ENCODE measurements around the gene SMTNL2. TPM values are rescaled to one million over a fixed set of nuclear protein-coding genes. Genes with fewer than 3 reads are reported as not detected.

SMTNL2 gene
- total RNA-seq, 1 experiment from 2014 or later, result 2.7 TPM

GRCh38 chr17:4582101-4582501 is 2.2 kb upstream of the SMTNL2 start:
- TF ChIP-seq ZNF423 (CRISPR knock-in tag; IDR thresholded peaks at IDR 0.05), result no peak
- TF ChIP-seq NR1H2 (CRISPR knock-in tag; IDR thresholded peaks at IDR 0.05), result no peak
- no peak for TF ChIP-seq ZNF396 (CRISPR knock-in tag; IDR thresholded peaks at IDR 0.05; ENCODE audit: borderline replicate concordance)
- no peak for TF ChIP-seq ZSCAN18 (CRISPR knock-in tag; IDR thresholded peaks at IDR 0.05)
- TF ChIP-seq E2F4 (CRISPR knock-in tag; IDR thresholded peaks at IDR 0.05; ENCODE audit: borderline replicate concordance, low read depth), result no peak
- TF ChIP-seq PREB (CRISPR knock-in tag; IDR thresholded peaks at IDR 0.05; ENCODE audit: borderline replicate concordance), result no peak
- no peak for TF ChIP-seq IRF1 (CRISPR knock-in tag; IDR thresholded peaks at IDR 0.05)
- TF ChIP-seq ZNF425 (CRISPR knock-in tag; conservative IDR thresholded peaks at IDR 0.05), result no peak
- TF ChIP-seq FOXK1 (CRISPR knock-in tag; IDR thresholded peaks at IDR 0.05), result no peak
- no peak for TF ChIP-seq NR3C1 (CRISPR knock-in tag; conservative IDR thresholded peaks at IDR 0.05; ENCODE audit: low read depth)
- TF ChIP-seq ZNF317 (CRISPR knock-in tag; IDR thresholded peaks at IDR 0.05; ENCODE audit: borderline replicate concordance, low read depth), result no peak
- no peak for TF ChIP-seq TEAD4 (CRISPR knock-in tag; IDR thresholded peaks at IDR 0.05)
- Mint-ChIP-seq H3K27ac (no peak overlapping the region), H3K27me3 (ENCODE audit: low read depth) (peaks cover 40% of the 10 kb centered on the region), H3K4me3 (no peak overlapping the region), H3K36me3 (no peaks in the 10 kb centered on the region), H3K4me1 (peaks cover 26% of the 10 kb centered on the region), H3K9me3 (no peaks in the 10 kb centered on the region)
- ATAC-seq, result no peak
- no peak for DNase-seq (ENCODE audit: low spot score)
- POLR2A ChIA-PET, result interaction anchor here (0.6 to 1.2 kb wide), 2 partner anchors 12 to 13 kb away, joined by 3 read pairs; no protein-coding TSS in a partner anchor
- CTCF ChIA-PET, result interaction anchor here (0.5 to 2.3 kb wide), 9 partner anchors 13 to 736 kb away, joined by 3 to 19 read pairs (median 3); partner anchors contain the start of gene NCBP3

- ATAC-seq (no peak), DNase-seq (ENCODE audit: low spot score) (no peak)
- no peak for TF ChIP-seq PRRX2 (CRISPR knock-in tag; IDR thresholded peaks at IDR 0.05)
- TF ChIP-seq STAT6 (CRISPR knock-in tag; conservative IDR thresholded peaks at IDR 0.05; ENCODE audit: low read depth), result no peak
- TF ChIP-seq ZNF232 (CRISPR knock-in tag; IDR thresholded peaks at IDR 0.05), result no peak
- TF ChIP-seq ZNF671 (CRISPR knock-in tag; IDR thresholded peaks at IDR 0.05), result no peak
- TF ChIP-seq CREM (CRISPR knock-in tag; IDR thresholded peaks at IDR 0.05), result no peak
- no peak for TF ChIP-seq FOXP4 (CRISPR knock-in tag; IDR thresholded peaks at IDR 0.05)
- ChIA-PET POLR2A (interaction anchor here (0.6 to 1.2 kb wide), 2 partner anchors 12 kb away, joined by 3 read pairs; no protein-coding TSS in a partner anchor), CTCF (interaction anchor here (0.6 to 2.7 kb wide), 6 partner anchors 12 to 48 kb away, joined by 3 to 23 read pairs (median 6); no protein-coding TSS in a partner anchor)
- Mint-ChIP-seq H3K4me1 (peaks cover 22% of the 10 kb centered on the region), H3K9me3 (no peaks in the 10 kb centered on the region), H3K4me3 (no peak overlapping the region), H3K27me3 (ENCODE audit: low read depth) (peaks cover 40% of the 10 kb centered on the region), H3K27ac (no peak overlapping the region), H3K36me3 (no peaks in the 10 kb centered on the region)
Measured at GRCh38 chr17:4582691-4583090, 1.6 kb upstream of the SMTNL2 start.

Data from WTC11 (cell line).